Myocyte (in vitro differentiated cells): Measurements from ENCODE around the gene FHOD3. TPM values are rescaled to one million over a fixed set of nuclear protein-coding genes. Genes with fewer than 3 reads are reported as not detected.
"Not testable (repeated sequence)": the region's sequence is repeated elsewhere in the genome, so short reads cannot be mapped to it uniquely, and the experiment has no call there.

Experiments
- DNase-seq: peaks from one replicate; pipeline ENCODE4 v3.0.0-alpha.2; 2012; ENCODE audit warnings: low read depth
- total RNA-seq: library from RNA; depleted of rRNA; stranded (reverse); fragments of >200 nt; gene quantifications from 2 replicates; pipeline ENCODE4 v1.2.3, GENCODE V29; 2014

FHOD3 gene
- total RNA-seq, 1 donor from 2014 or later, result 57.5 TPM

DNA sequence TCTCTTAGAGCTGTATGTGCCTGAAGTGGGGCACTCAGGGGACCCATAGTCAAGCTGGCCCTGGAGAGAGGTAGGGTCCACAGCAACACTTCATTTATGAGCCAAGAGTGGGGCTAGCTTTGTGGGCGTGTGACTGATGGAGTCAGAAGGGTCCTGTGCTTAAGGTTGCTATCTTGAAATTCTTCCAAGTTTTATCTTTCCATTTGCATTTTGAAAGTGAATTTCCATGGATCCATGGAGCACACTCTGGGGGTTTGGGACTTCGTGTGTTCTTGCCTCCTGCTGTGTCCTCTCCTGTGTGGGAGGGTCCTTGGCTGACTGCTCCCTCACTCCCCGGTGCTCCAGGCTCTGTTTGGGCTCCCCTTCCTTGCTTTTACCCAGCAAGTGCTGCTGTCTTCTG, 50.8 kb downstream of the FHOD3 start:
- no peak for DNase-seq

- peak; percentile 20 for DNase-seq
These were observed 51.5 kb downstream of the FHOD3 start for GRCh38 chr18:36348971-36349417.

- no peak for DNase-seq
These were observed 52.0 kb downstream of the FHOD3 start for GRCh38 chr18:36349552-36349951.

- no peak for DNase-seq
These were observed 52.7 kb downstream of the FHOD3 start for GRCh38 chr18:36350251-36350651.

DNA sequence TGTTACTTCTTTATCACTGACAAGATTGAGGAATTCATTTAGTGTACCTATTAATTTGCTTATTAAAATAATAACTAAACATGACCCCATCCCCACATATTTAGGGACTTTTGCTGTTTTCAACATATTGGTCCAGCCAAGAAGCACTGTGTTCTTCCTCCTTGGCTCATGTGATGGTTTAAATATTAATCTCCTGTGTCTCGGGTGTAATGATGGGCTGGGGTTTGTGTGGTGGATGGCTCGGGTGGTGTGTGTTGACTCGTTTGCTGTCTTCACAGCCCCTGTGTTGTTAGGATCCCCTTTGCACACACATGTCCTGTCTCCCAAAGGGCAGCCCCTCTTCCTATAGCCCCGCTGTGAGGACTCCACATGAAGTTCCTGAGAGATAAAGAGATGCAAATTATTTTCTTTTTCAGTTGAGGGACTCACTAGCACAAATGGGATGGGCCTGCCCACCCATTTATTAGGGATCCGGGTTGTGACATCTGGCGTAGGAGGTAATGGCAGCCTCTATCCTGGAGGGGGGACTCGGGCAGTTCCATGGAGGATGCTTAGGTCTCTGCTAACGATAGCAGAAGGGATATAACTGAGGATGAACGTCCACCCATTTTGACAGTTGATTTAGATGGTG, 53.4 kb downstream of the FHOD3 start:
- no peak for DNase-seq

GRCh38 chr18:36352384-36352783, 54.9 kb downstream of the FHOD3 start:
- peak; percentile 78 for DNase-seq

DNA sequence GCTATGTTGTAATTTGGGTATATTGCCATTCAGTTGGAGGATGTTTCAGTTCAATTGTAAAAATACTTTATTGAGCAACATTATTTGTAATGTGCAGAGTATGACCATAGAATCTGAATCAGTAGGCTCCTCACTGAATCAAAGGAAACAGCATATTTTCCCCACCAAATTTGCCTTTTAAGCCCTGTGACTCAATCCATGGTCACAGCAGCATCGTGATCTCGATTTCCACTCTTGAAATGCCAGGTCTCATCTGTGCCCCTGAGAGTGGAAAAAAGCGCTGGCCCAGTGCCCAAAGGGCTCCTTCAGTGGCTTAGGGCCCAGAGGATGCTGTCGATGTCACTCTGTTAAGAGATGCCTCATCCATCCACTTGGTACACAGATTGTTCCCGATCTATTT, 57.5 kb downstream of the FHOD3 start:
- DNase-seq, result peak; percentile 41

- peak; percentile 15 for DNase-seq
These were observed 58.0 kb downstream of the FHOD3 start for GRCh38 chr18:36355511-36355910.

DNA sequence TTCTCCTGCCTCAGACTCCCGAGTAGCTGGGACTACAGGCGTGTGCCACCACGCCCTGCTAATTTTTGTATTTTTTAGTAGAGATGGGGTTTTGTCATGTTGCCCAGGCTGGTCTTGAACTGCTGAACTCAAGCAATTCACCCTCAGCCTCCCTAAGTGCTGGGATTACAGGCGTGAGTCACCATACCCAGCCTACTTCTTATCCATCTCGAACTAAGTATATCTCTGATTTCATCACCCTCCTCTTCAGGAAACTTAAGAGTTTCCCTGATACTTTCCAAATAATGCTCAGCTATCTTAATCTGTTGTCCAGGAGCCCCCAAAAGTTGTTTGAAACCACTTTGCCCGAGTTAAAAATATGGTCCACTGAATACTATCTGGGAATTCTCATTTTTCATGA, 59.2 kb downstream of the FHOD3 start:
- not testable (repeated sequence) for DNase-seq

GRCh38 chr18:36358141-36358540, 60.6 kb downstream of the FHOD3 start:
- no peak for DNase-seq

- no peak for DNase-seq
These were observed 62.9 kb downstream of the FHOD3 start for GRCh38 chr18:36360256-36360909.

DNA sequence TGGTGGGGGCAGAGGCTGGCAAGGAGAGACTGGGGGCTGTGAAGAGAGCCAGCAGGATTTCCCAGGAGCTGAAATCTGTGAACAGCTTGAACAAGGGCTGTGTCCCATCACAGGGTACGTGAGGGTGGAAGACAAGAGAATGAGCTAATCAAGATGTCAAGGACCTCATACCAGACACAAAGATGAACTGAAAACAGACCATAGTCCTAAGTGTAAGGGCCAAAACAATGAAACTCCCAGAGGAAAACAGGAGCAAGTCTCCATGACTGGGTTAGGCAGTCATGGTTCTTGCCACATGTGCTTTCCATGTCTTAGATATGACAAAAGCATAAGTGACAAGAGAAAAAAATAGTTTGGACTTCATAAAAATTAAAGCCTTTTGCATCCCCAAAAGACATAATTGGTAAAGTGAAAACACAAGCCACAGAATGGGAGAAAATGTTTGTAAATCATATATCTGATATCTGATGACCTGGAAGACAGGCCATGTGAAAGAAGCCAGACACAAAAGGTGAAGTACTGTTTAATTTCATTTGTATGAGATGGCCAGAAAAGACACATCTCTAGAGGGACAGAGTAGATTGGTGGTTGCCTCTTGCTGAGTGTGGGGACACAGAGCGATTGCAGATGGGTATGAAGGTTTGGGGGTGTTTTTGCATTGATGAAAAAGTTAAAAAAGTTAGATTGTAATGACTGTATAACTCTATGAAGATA, 67.6 kb downstream of the FHOD3 start:
- no peak for DNase-seq

DNA sequence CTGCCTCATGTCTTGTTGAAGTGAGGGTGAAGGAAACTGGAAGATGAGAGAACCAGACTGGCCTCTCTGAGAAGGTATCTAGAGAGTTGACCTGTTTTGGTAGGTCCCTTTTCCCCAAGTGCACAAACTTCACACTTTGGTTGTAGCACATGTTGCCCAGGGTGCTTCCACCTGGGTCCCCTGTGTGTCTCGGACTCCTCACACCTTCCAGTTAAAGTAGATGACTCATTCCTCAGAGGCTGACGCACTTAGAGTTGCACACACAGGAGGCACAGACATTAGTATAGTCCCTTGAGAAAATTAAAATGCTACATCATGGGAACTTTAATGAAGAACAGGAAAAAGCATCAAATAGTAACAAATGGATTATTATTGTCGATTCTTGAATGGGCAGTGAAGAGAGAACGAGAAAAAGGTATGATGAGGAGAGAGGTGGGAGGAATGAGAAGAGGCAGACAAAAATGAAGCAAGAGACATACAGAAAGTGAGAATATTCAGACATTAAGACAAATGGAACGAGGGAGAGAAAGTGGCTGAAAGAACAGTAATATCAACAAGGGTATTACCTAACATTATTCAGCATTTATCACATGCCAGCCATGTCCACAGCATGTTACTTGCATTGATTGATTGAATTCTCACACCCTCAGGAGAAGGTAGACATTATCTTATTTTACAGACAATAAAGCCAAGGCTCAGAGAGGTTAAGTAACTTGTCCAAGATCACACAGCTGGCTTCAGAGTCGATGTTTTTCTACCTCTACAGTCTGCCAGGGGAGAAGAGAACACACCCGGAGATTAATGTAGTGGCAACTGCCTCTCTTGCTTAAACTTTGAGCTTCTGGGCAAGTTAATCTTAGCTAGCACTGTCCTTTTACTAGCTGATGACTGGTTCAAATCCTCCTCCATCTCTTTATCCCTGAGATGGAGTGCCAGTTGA, 68.6 kb downstream of the FHOD3 start:
- no peak for DNase-seq

DNA sequence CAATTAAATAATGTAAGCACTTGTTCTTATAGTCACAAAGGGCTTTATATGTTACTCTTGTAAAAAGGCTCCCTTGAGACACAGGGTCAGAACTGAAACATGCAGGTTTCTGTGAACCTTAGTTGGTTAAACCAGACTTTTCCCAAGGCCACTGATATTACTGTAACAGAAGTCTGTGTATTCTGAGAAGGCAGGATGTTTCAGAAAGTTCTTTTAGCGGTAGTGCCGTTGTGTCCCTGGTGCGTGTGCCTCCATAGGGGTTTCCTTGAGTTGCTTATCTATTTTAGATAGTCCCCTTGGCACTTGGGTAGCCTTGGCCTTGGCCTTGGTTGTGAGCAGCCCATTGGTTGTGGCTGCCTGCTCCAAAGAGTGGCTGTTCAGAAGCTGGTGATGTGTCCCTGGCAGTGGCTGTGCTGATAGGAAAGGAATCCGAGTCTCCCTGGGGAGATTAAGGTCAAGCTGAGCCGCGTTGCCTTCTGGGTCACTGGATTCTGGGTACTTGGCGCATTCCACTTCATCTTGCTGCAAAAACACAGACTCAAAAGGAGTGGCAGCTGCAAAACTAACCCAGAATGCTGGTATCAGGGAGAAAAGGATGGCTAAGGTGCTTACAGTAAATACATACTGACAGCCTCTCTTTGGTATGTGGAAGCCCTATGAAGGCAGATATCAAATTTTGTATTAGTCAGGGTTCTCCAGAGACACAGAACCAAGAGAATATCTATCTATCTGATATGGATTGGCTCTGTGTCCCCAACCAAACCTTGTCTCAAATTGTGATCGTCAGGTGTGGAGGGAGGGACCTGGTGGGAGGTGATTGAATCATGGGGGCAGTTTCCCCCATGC, 69.7 kb downstream of the FHOD3 start:
- DNase-seq, result peak; percentile 29

GRCh38 chr18:36368889-36369288, 71.4 kb downstream of the FHOD3 start:
- no peak for DNase-seq

- DNase-seq, result peak; percentile 27
These were observed 75.4 kb downstream of the FHOD3 start for GRCh38 chr18:36372903-36373311.

- no peak for DNase-seq
These were observed 76.7 kb downstream of the FHOD3 start for GRCh38 chr18:36374262-36374661.

GRCh38 chr18:36375118-36375517, 77.6 kb downstream of the FHOD3 start:
- DNase-seq, result no peak

DNA sequence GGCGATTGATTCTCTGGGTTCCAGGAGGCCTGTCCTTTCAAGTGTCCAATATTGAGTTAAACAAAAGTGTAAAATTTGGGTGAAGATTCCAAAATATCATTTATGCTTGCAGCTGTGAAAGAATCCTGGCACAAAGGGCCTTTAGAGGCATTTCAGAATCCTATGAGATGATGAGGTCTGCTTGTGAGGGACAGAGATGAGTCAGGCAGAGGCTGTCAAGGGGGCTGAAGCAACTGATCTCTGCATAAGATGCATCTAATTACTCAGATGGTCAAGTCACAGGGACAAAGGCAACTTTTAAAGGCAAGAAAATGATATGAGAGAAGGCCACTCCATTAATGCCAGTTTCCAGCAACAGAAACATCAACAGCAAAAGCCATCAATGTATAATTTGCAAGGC, 78.8 kb downstream of the FHOD3 start:
- DNase-seq, result peak; percentile 31

GRCh38 chr18:36377626-36378025, 80.1 kb downstream of the FHOD3 start:
- DNase-seq, result peak; percentile 31
